SK-N-SH (cell line): ENCODE data around the gene SMAD2. TPM values are rescaled to one million over a fixed set of nuclear protein-coding genes. Genes with fewer than 3 reads are reported as not detected.

Experiments
- CTCF ChIA-PET: fragments of 300-600, 350-600 bp; formaldehyde crosslinking; extraction: SDS; loops from one replicate; lab custom pipeline; 2021; lab: Yijun Ruan, JAX
- POLR2A ChIA-PET: fragments of 350-600 bp; sonication (Branson Sonifier 250); formaldehyde crosslinking; extraction: SDS; loops from one replicate; lab custom pipeline; 2020; ENCODE audit warnings: antibody characterized with exemption, inconsistent platforms; lab: Yijun Ruan, JAX
- DNase-seq: peaks from one replicate; pipeline ENCODE4 v3.0.0; 2012
- H2AFZ ChIP-seq: fragments of 200-600 bp; sonication (generic); 2 replicates; pipeline ENCODE4 v1.8.1; 2016; ENCODE audit warnings: antibody characterized with exemption, mild to moderate bottlenecking, low read depth
- H3F3A ChIP-seq: fragments of 200-600 bp; sonication (generic); replicated peaks from 2 replicates; pipeline ENCODE3; 2016; ENCODE audit warnings: antibody characterized with exemption, mild to moderate bottlenecking; ENCODE audit not compliant: insufficient read depth
- H3K27ac ChIP-seq, 2 experiments: fragments of 200-500 bp in 1 of 2; fragments of 200-600 bp in 1 of 2; sonication (Bioruptor generic) in 1 of 2; sonication (generic), shearing (Covaris generic) in 1 of 2; 2 replicates each; pipeline versions ENCODE4 v1.5.1 to v1.6.1; 2014 to 2016; ENCODE audit warnings: low read depth in 2 of 2, inconsistent platforms in 1 of 2, low read length in 1 of 2, mild to moderate bottlenecking in 1 of 2, mixed read lengths in 1 of 2
- H3K27me3 ChIP-seq: fragments of 200-600 bp; sonication (generic), shearing (Covaris generic); 2 replicates; pipeline ENCODE4 v1.6.1; 2016; ENCODE audit warnings: mixed run types; ENCODE audit not compliant: insufficient read depth
- H3K36me3 ChIP-seq, 2 experiments: fragments of 200-500 bp in 1 of 2; fragments of 200-600 bp in 1 of 2; sonication (Bioruptor generic) in 1 of 2; sonication (generic) in 1 of 2; replicated peaks in 1 of 2; 2 replicates each; pipeline versions ENCODE3 to v1.5.1; 2014 to 2016; ENCODE audit warnings: low read length in 1 of 2, mild to moderate bottlenecking in 1 of 2; ENCODE audit not compliant: insufficient read depth in 2 of 2, control insufficient read depth in 1 of 2
- H3K4me1 ChIP-seq, 2 experiments: fragments of 200-500 bp in 1 of 2; fragments of 200-600 bp in 1 of 2; sonication (Bioruptor generic) in 1 of 2; sonication (generic), shearing (Covaris generic) in 1 of 2; 2 replicates each; pipeline versions ENCODE4 v1.5.1 to v1.6.1; 2014 to 2016; ENCODE audit warnings: low read depth in 1 of 2, low read length in 1 of 2, mixed run types in 1 of 2; ENCODE audit not compliant: insufficient read depth in 2 of 2, control insufficient read depth in 1 of 2
- H3K4me2 ChIP-seq: fragments of 200-600 bp; sonication (generic), shearing (Covaris generic); 2 replicates; pipeline ENCODE4 v1.6.1; 2017; ENCODE audit warnings: mixed run types
- H3K4me3 ChIP-seq, 2 experiments: fragments of 200-500 bp in 1 of 2; fragments of 200-600 bp in 1 of 2; sonication (Bioruptor generic) in 1 of 2; sonication (generic), shearing (Covaris generic) in 1 of 2; 2 replicates each; pipeline versions ENCODE4 v1.5.1 to v1.8.1; 2014 to 2016; ENCODE audit warnings: low read depth in 2 of 2, inconsistent platforms in 1 of 2, low read length in 1 of 2, mild to moderate bottlenecking in 1 of 2, mixed read lengths in 1 of 2, moderate library complexity in 1 of 2
- H3K79me2 ChIP-seq: fragments of 200-600 bp; sonication (generic); 2 replicates; pipeline ENCODE4 v1.8.1; 2017; ENCODE audit warnings: mild to moderate bottlenecking; ENCODE audit not compliant: insufficient read depth
- H3K9ac ChIP-seq: fragments of 200-600 bp; sonication (generic); 2 replicates; pipeline ENCODE4 v1.6.1; 2017; ENCODE audit warnings: mixed run types
- H3K9me2 ChIP-seq: fragments of 200-600 bp; sonication (generic); 2 replicates; pipeline ENCODE4 v1.6.1; 2017; ENCODE audit warnings: mixed run types
- H3K9me3 ChIP-seq: fragments of 200-600 bp; sonication (generic); 2 replicates; pipeline ENCODE4 v1.6.1; 2017; ENCODE audit warnings: mixed run types, mild to moderate bottlenecking, moderate library complexity
- H4K20me1 ChIP-seq: fragments of 200-600 bp; sonication (generic); 2 replicates; pipeline ENCODE4 v1.6.1; 2017; ENCODE audit warnings: mild to moderate bottlenecking, mixed run types; ENCODE audit not compliant: insufficient read depth
- EZH2phosphoT487 ChIP-seq: fragments of 200-600 bp; sonication (generic); IDR thresholded peaks from 2 replicates; pipeline ENCODE4 v1.6.1; 2017; ENCODE audit warnings: low read depth, mixed run types, mild to moderate bottlenecking, antibody characterized with exemption, moderate library complexity, borderline replicate concordance
- GABPA ChIP-seq: IDR thresholded peaks from 2 replicates; pipeline ENCODE4 v1.4.0; 2012; ENCODE audit warnings: low read depth, mild to moderate bottlenecking
- GATA2 ChIP-seq: sonication (generic); formaldehyde crosslinking; IDR thresholded peaks from 2 replicates; pipeline ENCODE4 v1.5.0; 2020; ENCODE audit warnings: mild to moderate bottlenecking, missing genetic modification reagents
- MEF2A ChIP-seq: IDR thresholded peaks from 2 replicates; pipeline ENCODE4 v1.4.0; 2012; ENCODE audit warnings: low read depth, borderline replicate concordance
- NFIC ChIP-seq: IDR thresholded peaks from 2 replicates; pipeline ENCODE4 v1.4.0; 2012; ENCODE audit warnings: borderline replicate concordance
- POLR2AphosphoS5 ChIP-seq: IDR thresholded peaks from 2 replicates; pipeline ENCODE4 v1.6.1; 2012; ENCODE audit warnings: low read depth, low read length
- RFX5 ChIP-seq: IDR thresholded peaks from 2 replicates; pipeline ENCODE4 v1.6.1; 2012; ENCODE audit warnings: mild to moderate bottlenecking, improper control_type of control experiment, low read length
- TAF1 ChIP-seq: IDR thresholded peaks from 2 replicates; pipeline ENCODE4 v1.6.1; 2012; ENCODE audit warnings: low read depth, mild to moderate bottlenecking, low read length, moderate library complexity, borderline replicate concordance
- ZBTB33 ChIP-seq: IDR thresholded peaks from 2 replicates; pipeline ENCODE4 v1.4.0; 2012; ENCODE audit warnings: low read depth, borderline replicate concordance
- WGBS: methylation state at CpG from one replicate; pipeline ENCODE4 v1.1.6; 2017; ENCODE audit warnings: low lambda C conversion rate; 5-methylcytosine and 5-hydroxymethylcytosine counted together
- polyA plus RNA-seq, 3 experiments: library from polyadenylated mRNA; depleted of rRNA; stranded (reverse); fragments of >200 nt; gene quantifications; 2 replicates each; pipeline ENCODE4 v1.2.3, GENCODE V29; 2012
- TF ChIP-seq, protein P1 (sequence below): IDR thresholded peaks from 2 replicates; pipeline ENCODE4 v1.4.0; 2012; ENCODE audit warnings: low read depth

SMAD2 gene
- polyA plus RNA-seq, 1 of the 3 experiments (the other 2 are of a cell fraction): 36.3 TPM

GRCh38 chr18:47912794-47913585 lies 17.5 kb downstream of the SMAD2 start:
- Histone ChIP-seq H3K4me3 (no peak overlapping the region), H2AFZ (no peak overlapping the region), H3F3A (peaks cover 6% of the 10 kb centered on the region), H3K9me3 (no peaks in the 10 kb centered on the region), H3K4me1 (peaks cover 2 to 22% of the 10 kb centered on the region in 2 experiments; a peak in 3 of 4 replicates), H3K79me2 (peaks cover 98% of the 10 kb centered on the region), H3K36me3 (peaks cover 3 to 11% of the 10 kb centered on the region in 2 experiments), H3K9me2 (no peaks in the 10 kb centered on the region), H3K27ac (no peak overlapping the region), H3K4me2 (no peak overlapping the region), H4K20me1 (peaks cover 85% of the 10 kb centered on the region), H3K9ac (no peak overlapping the region), H3K27me3 (no peaks in the 10 kb centered on the region)
- 96% methylated on average over 11 of the region's 11 CpGs for WGBS
- DNase-seq: no peak
- ChIA-PET CTCF (interaction anchor here (0.7 to 0.9 kb wide), 2 partner anchors 10 kb away, joined by 3 read pairs; no protein-coding TSS in a partner anchor), POLR2A (no interaction called here)
- TF ChIP-seq GATA2 (CRISPR knock-in tag): no peak
- TF ChIP-seq, protein P1, sequence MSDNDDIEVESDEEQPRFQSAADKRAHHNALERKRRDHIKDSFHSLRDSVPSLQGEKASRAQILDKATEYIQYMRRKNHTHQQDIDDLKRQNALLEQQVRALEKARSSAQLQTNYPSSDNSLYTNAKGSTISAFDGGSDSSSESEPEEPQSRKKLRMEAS: no peak
- no peak for TF ChIP-seq GABPA
- no peak for TF ChIP-seq NFIC

DNA sequence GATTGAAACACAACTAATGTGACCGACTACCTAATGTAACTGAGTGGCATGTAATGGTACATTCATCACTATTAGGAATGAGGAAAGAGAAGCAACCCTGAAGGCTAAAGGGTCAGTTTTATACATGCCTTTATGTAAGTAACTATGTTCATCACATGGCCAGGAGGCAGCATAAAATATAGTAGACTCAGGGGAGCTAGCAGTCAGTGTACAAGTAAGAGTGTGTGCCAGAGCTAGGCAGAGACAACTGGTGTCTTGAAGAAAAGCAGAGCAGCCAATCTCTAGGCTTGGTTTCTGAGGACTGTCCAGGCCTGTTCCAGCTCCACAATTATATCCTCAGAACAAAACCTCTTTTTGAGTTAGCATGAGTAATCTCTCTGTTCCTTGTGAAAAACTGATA lies 18.1 kb downstream of the SMAD2 start:
- peaks cover 85% of the 10 kb centered on the region for H4K20me1 ChIP-seq
- H3K9ac ChIP-seq: no peak overlapping the region
- 100% methylated on average over 1 of the region's 1 CpG for WGBS
- no peak overlapping the region for H3K4me2 ChIP-seq
- TF ChIP-seq MEF2A (no peak), POLR2AphosphoS5 (no peak), GATA2 (CRISPR knock-in tag) (no peak), RFX5 (no peak), TAF1 (no peak), EZH2phosphoT487 (no peak), ZBTB33 (no peak)
- H3K4me3 ChIP-seq: no peak overlapping the region
- no peaks in the 10 kb centered on the region for H3K9me3 ChIP-seq
- H3K27ac ChIP-seq: no peak overlapping the region; a peak in 1 of 4 replicates
- H3K36me3 ChIP-seq: peaks cover 3 to 14% of the 10 kb centered on the region in 2 experiments
- peaks cover 6% of the 10 kb centered on the region for H3F3A ChIP-seq
- H3K27me3 ChIP-seq: no peaks in the 10 kb centered on the region
- CTCF ChIA-PET: interaction anchor here (0.9 kb wide), 1 partner anchor 11 kb away, joined by 3 read pairs; no protein-coding TSS in a partner anchor
- POLR2A ChIA-PET: no interaction called here
- peaks cover 2 to 22% of the 10 kb centered on the region in 2 experiments; a peak in 3 of 4 replicates for H3K4me1 ChIP-seq
- H3K79me2 ChIP-seq: peaks cover 98% of the 10 kb centered on the region
- no peaks in the 10 kb centered on the region for H3K9me2 ChIP-seq
- H2AFZ ChIP-seq: no peak overlapping the region
- DNase-seq: no peak
